Measurements from ENCODE around the gene GLB1L3.

GLB1L3 gene

GRCh38 chr11:134364261-134364660 is 88.1 kb downstream of the GLB1L3 start:
- no peak for TF ChIP-seq EP300 (IDR thresholded peaks at IDR 0.05; ENCODE audit: borderline replicate concordance)

- TF ChIP-seq FOXM1 (IDR thresholded peaks at IDR 0.05; ENCODE audit: borderline replicate concordance, low read depth) = no peak
- TF ChIP-seq CEBPB (IDR thresholded peaks at IDR 0.05) = no peak
- TF ChIP-seq REST (IDR thresholded peaks at IDR 0.05; ENCODE audit: low read depth) = no peak
- TF ChIP-seq MAX (IDR thresholded peaks at IDR 0.05) = no peak
- no peak for TF ChIP-seq TAF1 (IDR thresholded peaks at IDR 0.05; ENCODE audit: low read depth)
- TF ChIP-seq YY1 (IDR thresholded peaks at IDR 0.05; ENCODE audit: low read depth) = no peak
- no peak for TF ChIP-seq RAD21 (IDR thresholded peaks at IDR 0.05; ENCODE audit: low read depth)
- TF ChIP-seq ZBTB7A (IDR thresholded peaks at IDR 0.05; ENCODE audit: low read depth) = no peak
- TF ChIP-seq EGR1 (IDR thresholded peaks at IDR 0.05) = no peak
- TF ChIP-seq CREB1 (IDR thresholded peaks at IDR 0.05; ENCODE audit: low read depth) = no peak
- TF ChIP-seq TEAD4 (IDR thresholded peaks at IDR 0.05) = no peak
These were observed 89.1 kb downstream of the GLB1L3 start for GRCh38 chr11:134365011-134365925.

GRCh38 chr11:134366254-134366653 is 90.1 kb downstream of the GLB1L3 start:
- no peak for TF ChIP-seq ZBTB7A (IDR thresholded peaks at IDR 0.05; ENCODE audit: low read depth)

- no peak for TF ChIP-seq EP300 (IDR thresholded peaks at IDR 0.05; ENCODE audit: borderline replicate concordance)
- TF ChIP-seq YY1 (IDR thresholded peaks at IDR 0.05; ENCODE audit: low read depth) = no peak
- TF ChIP-seq USF1 (IDR thresholded peaks at IDR 0.05) = no peak
- no peak for TF ChIP-seq CEBPB (IDR thresholded peaks at IDR 0.05)
- TF ChIP-seq ZBTB7A (IDR thresholded peaks at IDR 0.05; ENCODE audit: low read depth) = no peak
- TF ChIP-seq TCF12 (IDR thresholded peaks at IDR 0.05; ENCODE audit: low read depth) = no peak
- no peak for TF ChIP-seq EGR1 (IDR thresholded peaks at IDR 0.05)
- no peak for TF ChIP-seq RAD21 (IDR thresholded peaks at IDR 0.05; ENCODE audit: low read depth)
These were observed 91.6 kb downstream of the GLB1L3 start for GRCh38 chr11:134367781-134368180.

Data from Ishikawa (cell line).